ENCODE measurements around the gene RAB11FIP3.
"Not testable (repeated sequence)": the region's sequence is repeated elsewhere in the genome, so short reads cannot be mapped to it uniquely, and the experiment has no call there.

The RAB11FIP3 gene

GRCh38 chr16:391885-392335, 33.5 kb upstream of the RAB11FIP3 start:
- peak; percentile 63 to 72 for DNase-seq

GRCh38 chr16:392450-393030, 32.9 kb upstream of the RAB11FIP3 start:
- no peak for DNase-seq

GRCh38 chr16:396199-396598, 29.2 kb upstream of the RAB11FIP3 start:
- no peak for DNase-seq

DNA sequence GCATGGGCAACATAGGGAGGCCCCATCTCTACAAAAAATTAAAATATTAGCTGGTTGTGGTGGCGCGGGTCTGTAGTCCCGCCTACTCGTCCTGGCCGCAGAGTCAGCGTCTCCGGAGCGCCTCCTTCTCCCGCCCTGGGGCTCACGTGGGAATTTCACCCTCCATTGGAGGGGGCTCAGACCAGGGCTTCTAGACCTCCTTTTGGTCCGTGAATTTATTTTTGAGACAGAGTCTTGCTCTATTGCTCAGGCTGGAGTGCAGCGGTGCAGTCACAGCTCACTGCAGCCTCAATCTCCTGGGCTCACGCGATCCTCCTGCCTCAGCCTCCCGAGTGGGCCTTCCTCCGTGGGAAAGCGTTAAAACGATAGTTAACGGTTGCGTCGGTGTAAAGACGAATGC, 28.8 kb upstream of the RAB11FIP3 start:
- DNase-seq: no peak

DNA sequence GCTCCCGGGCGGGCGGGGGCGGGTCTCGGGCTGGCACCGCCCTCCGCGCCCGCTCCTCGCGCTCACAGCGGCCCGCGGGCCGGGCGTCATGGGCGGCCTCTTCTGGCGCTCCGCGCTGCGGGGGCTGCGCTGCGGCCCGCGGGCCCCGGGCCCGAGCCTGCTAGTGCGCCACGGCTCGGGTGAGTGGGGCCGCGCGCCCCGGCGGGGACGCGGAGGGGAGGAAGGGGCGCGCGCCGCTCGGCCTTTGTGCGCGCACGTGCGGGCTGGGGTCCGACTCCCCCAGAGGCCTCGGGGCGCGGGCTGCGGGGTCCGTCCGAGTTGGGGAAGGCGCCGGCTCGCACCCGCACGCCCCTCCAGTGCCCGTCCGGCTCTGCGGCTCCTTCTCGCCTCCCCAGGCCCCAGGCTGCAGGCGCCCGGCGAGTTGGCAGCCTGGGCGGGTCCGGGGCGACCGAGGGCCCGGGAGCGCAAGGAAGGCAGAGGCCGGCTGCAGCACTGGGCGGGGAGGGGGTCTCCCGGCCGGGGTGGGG, 28.3 kb upstream of the RAB11FIP3 start, which contains the start of gene NME4:
TSS of gene NME4 (plus strand) at position 65 of the 527 bp plus-strand sequence. CDS start at position 89, 24 bp downstream.
- DNase-seq: no peak

DNA sequence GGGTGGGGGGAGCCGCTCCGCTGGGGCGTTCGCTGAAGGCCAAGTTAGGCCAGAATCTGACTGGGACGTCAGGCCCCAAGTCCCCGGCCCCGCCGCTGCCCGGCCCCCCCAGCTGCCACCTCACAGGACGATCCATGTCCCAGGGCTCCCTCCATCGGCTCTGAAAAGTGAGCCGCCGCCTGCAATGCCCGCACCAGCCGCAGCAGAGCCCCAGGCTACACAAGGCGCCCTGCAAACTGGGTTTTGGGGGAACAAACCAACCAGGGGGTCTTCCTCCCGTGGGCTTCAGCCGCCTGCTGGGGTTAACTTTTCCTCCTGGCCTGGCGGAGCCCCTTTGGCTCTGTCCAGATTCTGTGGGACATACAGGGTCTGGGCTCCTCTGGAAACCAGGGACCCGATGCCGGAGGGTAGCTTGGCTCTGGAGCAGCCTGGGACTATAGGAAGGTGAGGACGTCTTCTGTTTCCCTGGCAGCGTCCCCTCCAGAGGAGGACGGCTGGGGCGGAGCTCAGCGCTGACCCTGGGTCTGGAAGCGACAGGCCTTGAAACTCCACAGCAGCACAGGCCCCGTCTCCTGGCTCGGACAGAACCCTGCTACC, 27.6 kb upstream of the RAB11FIP3 start:
- DNase-seq: no peak

DNA sequence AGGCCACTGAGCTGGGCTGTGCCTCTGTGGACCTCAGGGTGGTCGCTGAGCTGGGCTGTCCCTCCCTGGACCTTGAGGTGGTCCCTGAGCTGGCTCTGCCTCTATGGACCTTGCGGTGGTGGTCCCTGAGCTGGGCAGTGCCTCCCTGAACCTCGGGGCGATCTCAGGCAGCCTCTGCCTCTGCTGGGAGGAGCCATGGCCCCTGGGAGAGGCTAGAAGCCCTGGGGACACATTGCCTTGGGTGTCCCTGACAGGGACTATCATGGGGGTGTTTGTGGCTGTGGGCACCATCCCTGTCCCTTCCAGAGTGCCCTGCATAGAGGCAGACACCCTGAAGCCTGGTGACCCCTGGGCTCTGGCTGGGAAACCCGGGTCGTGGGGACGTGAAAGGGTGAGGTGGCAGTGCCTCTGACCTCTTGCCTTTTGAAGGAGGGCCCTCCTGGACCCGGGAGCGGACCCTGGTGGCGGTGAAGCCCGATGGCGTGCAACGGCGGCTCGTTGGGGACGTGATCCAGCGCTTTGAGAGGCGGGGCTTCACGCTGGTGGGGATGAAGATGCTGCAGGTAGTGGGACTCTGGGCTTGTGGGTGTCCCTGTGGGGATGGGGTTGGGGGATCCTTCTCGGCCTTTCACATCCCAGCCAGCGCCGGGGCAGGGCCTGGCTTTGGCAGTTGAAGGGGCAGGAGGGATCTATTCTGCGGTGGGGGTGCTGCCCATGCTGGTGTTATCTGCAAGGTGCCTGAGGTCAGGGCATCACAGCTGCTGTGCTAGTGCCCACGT, 26.7 kb upstream of the RAB11FIP3 start:
- no peak for DNase-seq

DNA sequence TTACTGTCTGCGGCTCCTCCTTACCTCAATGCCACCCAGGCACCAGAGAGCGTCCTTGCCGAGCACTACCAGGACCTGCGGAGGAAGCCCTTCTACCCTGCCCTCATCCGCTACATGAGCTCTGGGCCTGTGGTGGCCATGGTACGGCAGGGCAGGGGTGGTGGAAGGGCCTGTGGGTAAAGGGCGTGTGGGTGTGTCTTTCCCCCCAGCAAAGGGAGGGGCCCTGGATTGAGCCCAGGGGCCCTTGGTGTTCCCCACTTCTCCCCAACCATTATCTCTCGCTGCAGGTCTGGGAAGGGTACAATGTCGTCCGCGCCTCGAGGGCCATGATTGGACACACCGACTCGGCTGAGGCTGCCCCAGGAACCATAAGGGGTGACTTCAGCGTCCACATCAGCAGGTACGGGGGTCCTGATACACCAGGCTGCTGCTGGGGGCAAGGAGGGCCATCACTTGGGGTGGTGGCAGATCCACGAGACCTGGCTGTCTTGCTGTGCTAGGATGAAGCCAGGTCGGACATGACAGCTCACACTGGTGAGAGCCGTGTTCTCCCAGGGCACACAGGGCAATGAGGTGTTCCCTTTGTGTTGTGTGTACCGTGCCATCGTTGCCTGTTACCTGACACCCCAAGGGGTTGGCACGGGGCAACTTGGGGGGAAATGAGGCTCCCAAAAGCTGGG, 26.0 kb upstream of the RAB11FIP3 start:
- DNase-seq: no peak

GRCh38 chr16:400061-400591, 25.3 kb upstream of the RAB11FIP3 start:
- DNase-seq: no peak

DNA sequence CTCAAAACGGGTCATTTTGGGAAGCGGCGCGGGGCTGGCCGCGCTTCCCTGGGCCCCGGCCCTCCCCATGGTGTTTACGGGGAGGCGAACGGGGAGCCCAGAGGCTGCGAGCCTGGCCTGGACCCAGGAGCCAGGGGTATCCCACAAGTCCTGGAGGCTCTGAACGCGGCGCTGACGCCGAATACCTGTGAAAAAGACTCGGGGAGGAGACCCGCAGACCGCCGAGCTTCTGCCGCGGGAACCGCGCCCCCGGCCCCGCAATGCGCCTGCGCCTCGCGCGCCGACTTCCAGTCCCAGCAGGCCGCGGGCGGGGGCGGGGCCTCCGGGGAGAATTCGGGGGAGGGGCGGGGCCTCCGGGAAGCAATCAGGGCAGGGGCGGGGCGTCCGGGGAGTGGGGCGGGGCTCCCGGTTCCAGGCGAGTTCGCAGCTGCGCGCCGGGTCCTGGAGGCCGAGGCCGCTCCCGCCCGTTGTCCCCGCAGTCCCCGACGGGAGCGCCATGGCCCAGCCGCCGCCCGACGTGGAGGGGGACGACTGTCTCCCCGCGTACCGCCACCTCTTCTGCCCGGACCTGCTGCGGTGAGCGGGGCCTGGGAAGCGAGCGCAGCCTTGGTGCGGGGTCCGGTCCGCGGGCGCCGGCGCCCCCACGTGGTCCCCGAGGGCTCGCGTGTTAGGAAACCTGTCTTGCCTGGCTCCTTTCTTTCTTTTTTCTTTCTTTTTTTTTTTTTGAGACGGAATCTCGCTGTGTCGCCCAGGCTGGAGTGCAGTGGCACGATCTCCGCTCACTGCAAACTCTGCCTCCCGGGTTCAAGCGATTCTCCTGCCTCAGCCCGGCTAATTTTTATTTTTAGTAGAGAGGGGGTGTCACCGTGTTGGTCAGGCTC, 23.7 kb upstream of the RAB11FIP3 start, which contains the start of gene DECR2:
TSS of gene DECR2 (plus strand) at position 418 of the 881 bp plus-strand sequence. CDS start at position 497, 79 bp downstream.
- peak; percentile 95 to 100 for DNase-seq

DNA sequence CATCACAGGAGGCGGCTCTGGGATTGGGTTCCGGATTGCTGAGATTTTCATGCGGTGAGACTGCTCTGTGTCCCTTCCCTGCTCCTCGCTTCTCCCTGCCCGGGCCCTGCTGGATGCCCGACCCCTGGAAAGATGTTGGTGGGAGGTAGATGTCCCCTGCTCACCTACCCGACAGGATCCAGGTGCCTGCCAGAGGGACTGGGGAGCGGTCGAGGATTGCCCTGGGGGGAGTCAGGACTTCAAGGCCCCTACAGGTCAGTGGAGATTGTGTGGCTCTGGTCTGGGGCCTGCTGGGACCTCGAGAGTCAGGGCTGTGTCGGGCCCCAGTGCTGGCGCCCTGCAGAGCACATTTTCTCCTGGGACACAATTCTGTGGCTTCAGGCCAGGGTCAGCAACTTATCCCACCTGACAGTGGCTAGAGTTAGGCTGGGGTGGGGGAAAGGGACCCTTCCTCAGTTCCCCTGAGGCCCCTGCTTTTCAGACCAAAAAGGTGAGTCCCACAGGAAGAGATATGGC, 20.4 kb upstream of the RAB11FIP3 start:
- DNase-seq: no peak

- no peak for DNase-seq
Measured at GRCh38 chr16:405548-406506, 19.6 kb upstream of the RAB11FIP3 start.

- no peak for DNase-seq
Measured at GRCh38 chr16:407253-407652, 18.2 kb upstream of the RAB11FIP3 start.

- no peak for DNase-seq
Measured at GRCh38 chr16:410516-411178, 14.8 kb upstream of the RAB11FIP3 start.

- no peak for DNase-seq
Measured at GRCh38 chr16:411576-412265, 13.7 kb upstream of the RAB11FIP3 start.

DNA sequence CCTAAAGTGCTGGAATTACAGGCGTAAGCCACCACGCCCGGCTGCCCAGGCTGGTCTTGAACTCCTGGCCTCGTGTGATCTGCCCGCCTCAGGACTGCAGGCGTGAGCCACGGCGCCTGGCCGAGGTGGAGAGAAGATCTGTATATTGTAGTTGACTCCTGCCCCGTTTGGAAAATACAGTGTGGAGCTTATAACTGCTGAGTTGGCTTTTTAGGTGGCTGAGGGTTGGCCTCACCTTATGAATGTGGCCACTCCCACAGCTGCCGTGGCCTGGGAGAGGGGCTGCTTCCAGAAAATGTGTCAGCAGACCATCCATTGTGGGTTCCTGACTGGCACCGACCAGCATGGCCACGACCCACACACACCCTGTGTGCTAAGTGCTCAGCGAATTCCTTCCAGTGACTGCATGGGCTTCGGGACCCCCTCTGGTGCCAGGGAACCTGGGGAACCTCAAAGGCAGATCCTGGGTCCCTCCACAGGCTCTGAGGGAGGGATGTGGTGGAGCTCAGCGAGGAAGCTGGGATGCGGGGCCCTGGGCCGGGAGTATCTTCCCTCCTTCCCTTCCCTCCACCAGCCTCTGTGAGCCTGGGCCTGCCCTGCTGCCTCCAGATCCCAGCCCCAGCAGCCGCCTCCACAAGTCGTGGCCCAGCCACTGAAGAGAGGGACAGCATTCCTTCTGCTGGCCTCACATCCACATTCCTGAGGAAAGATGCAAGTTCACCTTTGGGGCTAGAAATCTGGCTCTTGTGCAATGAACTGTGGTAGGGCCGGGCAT, 10.9 kb upstream of the RAB11FIP3 start:
- DNase-seq: no peak

GRCh38 chr16:415170-415498, 10.3 kb upstream of the RAB11FIP3 start:
- DNase-seq: not testable (repeated sequence)

DNA sequence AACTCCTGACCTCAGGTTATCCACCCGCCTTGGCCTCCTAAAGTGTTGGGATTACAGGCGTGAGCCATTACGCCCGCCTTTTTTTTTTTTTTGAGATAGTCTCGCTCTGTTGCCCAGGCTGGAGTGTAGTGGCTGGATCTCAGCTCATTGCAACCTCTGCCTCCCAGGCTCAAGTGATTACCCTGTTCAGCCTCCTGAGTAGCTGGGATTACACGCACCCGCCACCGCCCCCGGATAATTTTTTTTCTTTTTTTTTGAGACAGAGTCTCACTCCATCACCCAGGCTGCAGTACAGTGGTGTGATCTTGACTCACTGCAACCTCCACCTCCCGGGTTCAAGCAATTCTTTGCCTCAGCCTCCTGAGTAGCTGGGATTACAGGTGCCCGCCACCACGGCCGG, 3.3 kb upstream of the RAB11FIP3 start:
- not testable (repeated sequence) for DNase-seq

All from stimulated activated CD4-positive, alpha-beta T cell treated with anti-CD3 and anti-CD28 coated beads, Interleukin-4, amount 100 ng/mL, for 4 hours (primary cell).